Hepatocyte (in vitro differentiated cells): Measurements from ENCODE around the gene JMJD7. TPM values are rescaled to one million over a fixed set of nuclear protein-coding genes. Genes with fewer than 3 reads are reported as not detected.

ENCODE experiments used
- DNase-seq: peaks from one replicate; pipeline ENCODE4 v3.0.0-alpha.2; 2016; ENCODE audit warnings: low spot score
- H2AFZ ChIP-seq: fragments of 200-600 bp; sonication (generic); 2 replicates; pipeline ENCODE4 v1.6.0; 2016; ENCODE audit warnings: antibody characterized with exemption, mild to moderate bottlenecking
- H3K27ac ChIP-seq: fragments of 200-600 bp; sonication (generic); 2 replicates; pipeline ENCODE4 v1.5.1; 2016; ENCODE audit warnings: mild to moderate bottlenecking
- H3K27me3 ChIP-seq: fragments of 200-600 bp; sonication (generic); 2 replicates; pipeline ENCODE4 v1.6.1; 2016
- H3K36me3 ChIP-seq: fragments of 200-600 bp; sonication (generic); replicated peaks from 2 replicates; pipeline ENCODE4 v1.5.1; 2016; ENCODE audit warnings: low read depth; ENCODE audit not compliant: insufficient read depth
- H3K4me1 ChIP-seq: fragments of 200-600 bp; sonication (generic); 2 replicates; pipeline ENCODE4 v1.5.1; 2016; ENCODE audit warnings: mild to moderate bottlenecking, moderate library complexity; ENCODE audit not compliant: insufficient read depth
- H3K4me2 ChIP-seq: fragments of 200-600 bp; sonication (generic); 2 replicates; pipeline ENCODE4 v1.6.0; 2016
- H3K4me3 ChIP-seq: fragments of 200-600 bp; sonication (generic); 2 replicates; pipeline ENCODE4 v1.5.1; 2016; ENCODE audit warnings: mild to moderate bottlenecking
- H3K79me2 ChIP-seq: fragments of 200-600 bp; sonication (generic); 2 replicates; pipeline ENCODE4 v1.6.0; 2017; ENCODE audit warnings: mild to moderate bottlenecking
- H3K9me2 ChIP-seq: fragments of 200-600 bp; sonication (generic); replicated peaks from 2 replicates; pipeline ENCODE4 v1.6.0; 2017; ENCODE audit warnings: mild to moderate bottlenecking; ENCODE audit not compliant: insufficient read depth
- H3K9me3 ChIP-seq: fragments of 200-600 bp; sonication (generic); 2 replicates; pipeline ENCODE4 v1.5.1; 2016; ENCODE audit warnings: low read depth, mild to moderate bottlenecking
- H4K20me1 ChIP-seq: fragments of 200-600 bp; sonication (generic); 2 replicates; pipeline ENCODE4 v1.6.0; 2016; ENCODE audit warnings: mild to moderate bottlenecking; ENCODE audit not compliant: insufficient read depth, poor library complexity, severe bottlenecking
- CTCF ChIP-seq: fragments of 200-600 bp; sonication (generic); IDR thresholded peaks from 2 replicates; pipeline ENCODE4 v1.5.1; 2016; ENCODE audit warnings: antibody characterized with exemption, mild to moderate bottlenecking; ENCODE audit not compliant: poor library complexity
- EZH2 ChIP-seq: fragments of 200-600 bp; sonication (generic); IDR thresholded peaks from 2 replicates; pipeline ENCODE4 v1.6.1; 2016; ENCODE audit warnings: antibody characterized with exemption, mild to moderate bottlenecking, borderline replicate concordance
- EZH2phosphoT487 ChIP-seq: fragments of 200-600 bp; sonication (generic); IDR thresholded peaks from one replicate; pipeline ENCODE4 v1.6.1; 2018; ENCODE audit warnings: antibody characterized with exemption, mild to moderate bottlenecking, low read depth, moderate library complexity; ENCODE audit not compliant: unreplicated experiment, severe bottlenecking
- WGBS: methylation state at CpG from one replicate; pipeline ENCODE4 v1.1.6; 2016; ENCODE audit warnings: low lambda C conversion rate; ENCODE audit errors: missing lambda C conversion rate; 5-methylcytosine and 5-hydroxymethylcytosine counted together
- polyA plus RNA-seq: library from polyadenylated mRNA; unstranded; fragments of >200 nt; fragmentation: Nextera tagmentation; extraction: Ambion mirVana; gene quantifications from 2 replicates; pipeline ENCODE4 v1.2.1, GENCODE V29; 2016
- total RNA-seq: library from RNA; depleted of rRNA; stranded (reverse); fragments of >200 nt; gene quantifications from 2 replicates; pipeline ENCODE4 v1.2.3, GENCODE V29; 2014

The JMJD7 gene
- total and polyA plus RNA-seq, 2 experiments from 2014 or later: 9.9 to 14.1 TPM

GRCh38 chr15:41856716-41857115, 28.8 kb downstream of the JMJD7 start:
- Histone ChIP-seq H3K4me2 (no peak overlapping the region), H4K20me1 (no peaks in the 10 kb centered on the region), H3K4me3 (no peak overlapping the region), H3K36me3 (no peaks in the 10 kb centered on the region), H3K27me3 (no peaks in the 10 kb centered on the region), H3K4me1 (no peaks in the 10 kb centered on the region), H3K9me3 (no peaks in the 10 kb centered on the region), H2AFZ (no peak overlapping the region), H3K79me2 (no peaks in the 10 kb centered on the region), H3K9me2 (no peaks in the 10 kb centered on the region), H3K27ac (no peak overlapping the region)
- DNase-seq: no peak
- TF ChIP-seq CTCF (no peak), EZH2phosphoT487 (no peak), EZH2 (no peak)
- WGBS: 98% methylated on average over 11 of the region's 12 CpGs

GRCh38 chr15:41857316-41857715, 29.4 kb downstream of the JMJD7 start:
- no peak for DNase-seq

GRCh38 chr15:41858756-41859155, 30.9 kb downstream of the JMJD7 start:
- Histone ChIP-seq H3K9me3 (no peaks in the 10 kb centered on the region), H3K9me2 (no peaks in the 10 kb centered on the region), H3K27me3 (no peaks in the 10 kb centered on the region), H3K4me3 (no peak overlapping the region), H4K20me1 (no peaks in the 10 kb centered on the region), H3K4me2 (no peak overlapping the region), H2AFZ (no peak overlapping the region), H3K79me2 (no peaks in the 10 kb centered on the region), H3K36me3 (no peaks in the 10 kb centered on the region), H3K4me1 (no peaks in the 10 kb centered on the region), H3K27ac (no peak overlapping the region)
- WGBS: 96% methylated on average over 15 of the region's 15 CpGs
- no peak for TF ChIP-seq EZH2
- TF ChIP-seq EZH2phosphoT487: no peak
- TF ChIP-seq CTCF: no peak
- no peak for DNase-seq

More at GRCh38 chr15:41857316-41857715, 29.4 kb downstream of the JMJD7 start:
- Histone ChIP-seq H3K27me3 (no peaks in the 10 kb centered on the region), H2AFZ (no peak overlapping the region), H3K36me3 (no peaks in the 10 kb centered on the region), H4K20me1 (no peaks in the 10 kb centered on the region), H3K9me3 (no peaks in the 10 kb centered on the region), H3K4me3 (no peak overlapping the region), H3K79me2 (no peaks in the 10 kb centered on the region), H3K27ac (no peak overlapping the region), H3K4me1 (no peaks in the 10 kb centered on the region), H3K4me2 (no peak overlapping the region), H3K9me2 (no peaks in the 10 kb centered on the region)
- no peak for TF ChIP-seq EZH2
- TF ChIP-seq EZH2phosphoT487: no peak
- no peak for TF ChIP-seq CTCF
- WGBS: 88% methylated on average over 9 of the region's 9 CpGs
